Thoracic aorta (tissue), 2 donors: ENCODE measurements around the gene NAGPA. TPM values are rescaled to one million over a fixed set of nuclear protein-coding genes. Genes with fewer than 3 reads are reported as not detected.

Experiments used
- ATAC-seq: fragments of 150-250 bp; one replicate; pipeline ENCODE4 v1.8.0; 2017; ENCODE audit warnings: low read depth; ENCODE audit not compliant: insufficient number of reproducible peaks, low FRiP score
- DNase-seq: peaks from one replicate; pipeline ENCODE4 v3.0.0-alpha.2; 2020; ENCODE audit warnings: low spot score
- H3K27ac ChIP-seq, 2 donors: fragments of 200-600 bp; sonication (generic); 1 replicate in 1 of 2; 2 replicates in 1 of 2; pipeline ENCODE4 v1.5.1; 2016; ENCODE audit warnings: mild to moderate bottlenecking in 2 of 2, moderate library complexity in 2 of 2
- H3K27me3 ChIP-seq: fragments of 200-600 bp; sonication (generic); replicated peaks from 2 replicates; pipeline ENCODE4 v1.6.0; 2016; ENCODE audit warnings: mild to moderate bottlenecking; ENCODE audit not compliant: insufficient read depth
- H3K36me3 ChIP-seq: fragments of 200-600 bp; sonication (generic); one replicate; pipeline ENCODE4 v1.5.1; 2016
- H3K4me1 ChIP-seq, 2 donors: fragments of 200-600 bp; sonication (generic); 1 replicate in 1 of 2; 2 replicates in 1 of 2; pipeline versions ENCODE4 v1.5.1 to v1.6.0; 2016; ENCODE audit warnings: low read depth in 2 of 2, mild to moderate bottlenecking in 1 of 2; ENCODE audit not compliant: control insufficient read depth in 1 of 2
- H3K4me3 ChIP-seq: fragments of 200-600 bp; sonication (generic); 2 replicates; pipeline ENCODE4 v1.5.1; 2016; ENCODE audit warnings: mild to moderate bottlenecking
- H3K9me3 ChIP-seq: fragments of 200-600 bp; sonication (generic); 2 replicates; pipeline ENCODE4 v1.5.1; 2016
- total RNA-seq, 2 donors: library from RNA; depleted of rRNA; stranded (reverse); fragments of >200 nt; gene quantifications; one replicate each; pipeline versions ENCODE4 v1.1.0 to v1.2.3, GENCODE V29; 2016
- TF ChIP-seq, protein P1 (sequence below): fragments of 200-600 bp; sonication (generic); IDR thresholded peaks from one replicate; pipeline ENCODE4 v1.5.1; 2019; ENCODE audit warnings: antibody characterized with exemption

NAGPA gene
- total RNA-seq, 2 donors from 2014 or later, result 35.3 to 55.2 TPM

- H3K4me1 ChIP-seq, result no peaks in the 10 kb centered on the region
- H3K27me3 ChIP-seq, result no peaks in the 10 kb centered on the region
- H3K9me3 ChIP-seq, result no peaks in the 10 kb centered on the region
- DNase-seq, result no peak
- H3K27ac ChIP-seq, result no peak overlapping the region
- H3K4me3 ChIP-seq, result no peak overlapping the region
- ATAC-seq, result no peak
- H3K36me3 ChIP-seq, result no peaks in the 10 kb centered on the region
- TF ChIP-seq, protein P1, sequence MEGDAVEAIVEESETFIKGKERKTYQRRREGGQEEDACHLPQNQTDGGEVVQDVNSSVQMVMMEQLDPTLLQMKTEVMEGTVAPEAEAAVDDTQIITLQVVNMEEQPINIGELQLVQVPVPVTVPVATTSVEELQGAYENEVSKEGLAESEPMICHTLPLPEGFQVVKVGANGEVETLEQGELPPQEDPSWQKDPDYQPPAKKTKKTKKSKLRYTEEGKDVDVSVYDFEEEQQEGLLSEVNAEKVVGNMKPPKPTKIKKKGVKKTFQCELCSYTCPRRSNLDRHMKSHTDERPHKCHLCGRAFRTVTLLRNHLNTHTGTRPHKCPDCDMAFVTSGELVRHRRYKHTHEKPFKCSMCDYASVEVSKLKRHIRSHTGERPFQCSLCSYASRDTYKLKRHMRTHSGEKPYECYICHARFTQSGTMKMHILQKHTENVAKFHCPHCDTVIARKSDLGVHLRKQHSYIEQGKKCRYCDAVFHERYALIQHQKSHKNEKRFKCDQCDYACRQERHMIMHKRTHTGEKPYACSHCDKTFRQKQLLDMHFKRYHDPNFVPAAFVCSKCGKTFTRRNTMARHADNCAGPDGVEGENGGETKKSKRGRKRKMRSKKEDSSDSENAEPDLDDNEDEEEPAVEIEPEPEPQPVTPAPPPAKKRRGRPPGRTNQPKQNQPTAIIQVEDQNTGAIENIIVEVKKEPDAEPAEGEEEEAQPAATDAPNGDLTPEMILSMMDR, result no peak
Observed at GRCh38 chr16:4976079-4976478, 57.7 kb downstream of the NAGPA start.

Other genes starting within 250 kb of the NAGPA start
- gene SEPTIN12, start 245.6 kb downstream of the NAGPA start, total RNA-seq, result not detected
- gene SMIM22, start 238.6 kb downstream of the NAGPA start, total RNA-seq, result not detected
- 10 to 100 TPM in 1 of 2 donors, 1 to 10 TPM in 1; 4.2 to 23.7 TPM for gene ROGDI, start 231.3 kb downstream of the NAGPA start, total RNA-seq
- gene GLYR1, start 186.6 kb downstream of the NAGPA start, total RNA-seq, result 10 to 100 TPM; 28.4 to 59.5 TPM
- 10 to 100 TPM; 27.1 to 37.0 TPM for gene UBN1, start 186.5 kb downstream of the NAGPA start, total RNA-seq
- 10 to 100 TPM; 22.6 to 28.8 TPM for gene PPL, start 96.8 kb downstream of the NAGPA start, total RNA-seq
- 1 to 10 TPM in 1 of 2 donors, under 1 TPM in 1; 0.92 to 4.6 TPM for gene SEC14L5, start 75.6 kb downstream of the NAGPA start, total RNA-seq
- 10 to 100 TPM; 11.6 to 21.4 TPM for gene C16orf89, start 32.0 kb upstream of the NAGPA start, total RNA-seq
- gene ALG1, start 37.9 kb upstream of the NAGPA start, total RNA-seq, result 10 to 100 TPM; 24.1 to 36.7 TPM
- gene EEF2KMT, start 63.9 kb upstream of the NAGPA start, total RNA-seq, result 10 to 100 TPM in 1 of 2 donors, 1 to 10 TPM in 1; 6.8 to 14.9 TPM